NCI-H1417 (cell line): ENCODE data around the gene RASL11B.

Experiments
- DNase-seq, 3 experiments: peaks; one replicate each; lab custom pipeline; 2025; lab: John Stamatoyannopoulos, UW

Gene RASL11B

GRCh38 chr4:52873861-52874343 lies 11.8 kb downstream of the RASL11B start:
- DNase-seq = no peak

GRCh38 chr4:52874948-52875347 lies 12.8 kb downstream of the RASL11B start:
- no peak for DNase-seq

DNA sequence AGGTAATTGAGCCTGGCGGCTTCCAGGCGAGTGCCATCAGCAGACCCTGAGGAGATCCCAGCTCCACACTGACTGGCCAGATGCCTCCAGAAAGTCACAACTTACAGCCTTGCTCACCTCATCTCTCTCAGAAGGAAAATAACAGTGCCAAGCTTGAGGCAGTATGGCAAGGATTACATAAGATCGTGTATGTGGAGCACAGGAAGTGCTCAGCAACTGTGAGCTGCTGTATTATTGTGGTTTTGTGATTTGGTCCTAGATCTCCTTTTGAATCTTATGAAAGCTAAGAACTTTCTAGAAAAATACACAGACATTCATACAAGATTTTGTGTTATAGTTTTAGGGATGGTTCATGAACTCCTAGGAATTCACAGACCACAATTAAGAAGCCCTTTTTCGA lies 14.0 kb downstream of the RASL11B start:
- no peak for DNase-seq

- DNase-seq = no peak
These were observed 14.9 kb downstream of the RASL11B start for GRCh38 chr4:52877036-52877435.

DNA sequence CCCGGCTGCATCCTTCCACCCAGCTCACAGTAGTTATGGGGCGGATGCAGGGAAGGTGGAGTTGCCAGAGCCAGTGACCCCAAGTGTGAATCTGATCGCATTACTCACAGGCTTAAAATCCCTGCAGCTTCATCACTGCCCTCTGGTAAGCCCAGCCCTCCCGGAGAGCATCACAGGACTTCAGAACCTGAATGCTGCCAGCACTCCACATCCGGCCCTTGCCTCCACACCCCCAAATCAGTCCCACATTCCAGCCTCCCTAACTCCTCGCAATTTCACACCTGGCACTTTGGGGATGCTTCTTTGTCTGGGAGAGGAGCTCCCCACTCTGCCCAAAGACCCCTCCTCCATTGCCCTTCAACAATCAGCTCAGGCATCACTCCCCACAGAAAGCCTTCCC lies 15.6 kb downstream of the RASL11B start:
- DNase-seq = no peak

- DNase-seq = no peak
These were observed 17.4 kb downstream of the RASL11B start for GRCh38 chr4:52879471-52879870.

GRCh38 chr4:52880994-52881393 lies 18.9 kb downstream of the RASL11B start:
- no peak for DNase-seq

GRCh38 chr4:52883183-52883621 lies 21.1 kb downstream of the RASL11B start:
- no peak for DNase-seq

DNA sequence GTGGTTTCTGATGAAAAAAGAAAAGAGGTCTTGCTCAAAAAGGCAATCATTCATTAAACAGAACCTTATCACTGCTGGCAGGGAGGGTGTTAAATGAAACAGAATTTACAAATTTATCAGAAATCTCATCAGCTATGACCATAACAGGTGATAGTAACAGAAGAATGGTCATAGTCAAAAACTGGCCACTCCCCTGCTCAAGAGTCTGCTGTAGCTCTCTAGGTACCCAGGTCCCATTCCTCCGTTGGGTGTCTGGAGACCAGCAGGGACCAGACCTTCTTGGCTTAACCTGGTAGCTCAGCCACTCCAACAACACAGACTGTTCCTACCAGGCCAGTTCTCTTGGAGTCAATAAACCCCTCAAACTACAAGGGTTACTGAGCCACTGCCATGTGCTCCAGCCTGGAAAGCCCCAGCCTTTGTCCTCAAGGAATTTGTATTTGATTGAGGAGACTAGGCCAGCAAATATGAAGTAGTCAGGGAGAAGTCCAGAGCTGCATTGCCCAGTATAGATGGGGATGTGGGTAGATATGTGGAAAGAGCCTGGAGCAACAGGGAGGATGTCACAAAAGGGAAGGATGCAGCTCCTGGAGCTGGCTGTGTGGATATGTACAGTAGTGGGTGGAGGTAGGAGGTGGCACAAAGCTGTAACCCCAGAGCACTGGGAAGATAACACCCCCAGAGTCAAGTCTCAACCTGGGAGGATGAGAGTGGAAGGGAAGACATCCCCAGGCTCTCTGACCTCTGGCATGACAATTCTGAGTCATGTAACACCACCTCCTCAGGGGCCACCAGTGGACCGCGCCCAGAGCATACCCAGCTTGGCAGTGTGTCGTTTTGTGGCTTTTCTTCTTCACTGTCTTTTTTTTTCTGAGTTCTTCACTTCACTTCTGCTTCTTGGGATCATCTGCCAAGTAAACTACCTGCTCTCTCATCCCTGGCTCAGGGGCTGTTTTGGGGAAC lies 21.9 kb downstream of the RASL11B start:
- DNase-seq = no peak

GRCh38 chr4:52884994-52885393 lies 22.9 kb downstream of the RASL11B start:
- no peak for DNase-seq

DNA sequence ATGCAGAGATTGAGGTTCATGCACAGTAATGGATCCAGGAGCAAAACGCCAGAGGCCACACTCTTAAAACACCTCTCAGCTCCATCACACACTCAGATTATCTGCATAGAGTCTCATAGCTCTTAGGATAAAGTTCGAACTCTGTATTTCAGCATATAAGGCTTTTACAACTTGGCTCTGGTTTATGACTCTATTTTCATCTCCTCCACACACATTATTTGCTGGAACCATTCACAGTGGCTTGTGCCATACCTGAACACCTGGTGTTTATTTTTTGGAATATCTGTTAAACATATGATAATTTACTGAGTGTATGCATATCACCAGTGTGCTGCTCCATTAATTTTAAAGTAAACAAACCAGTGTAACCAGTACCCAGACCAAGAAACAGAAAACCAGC lies 27.2 kb downstream of the RASL11B start:
- peak in 1 of 3 experiments; percentile 26 for DNase-seq

DNA sequence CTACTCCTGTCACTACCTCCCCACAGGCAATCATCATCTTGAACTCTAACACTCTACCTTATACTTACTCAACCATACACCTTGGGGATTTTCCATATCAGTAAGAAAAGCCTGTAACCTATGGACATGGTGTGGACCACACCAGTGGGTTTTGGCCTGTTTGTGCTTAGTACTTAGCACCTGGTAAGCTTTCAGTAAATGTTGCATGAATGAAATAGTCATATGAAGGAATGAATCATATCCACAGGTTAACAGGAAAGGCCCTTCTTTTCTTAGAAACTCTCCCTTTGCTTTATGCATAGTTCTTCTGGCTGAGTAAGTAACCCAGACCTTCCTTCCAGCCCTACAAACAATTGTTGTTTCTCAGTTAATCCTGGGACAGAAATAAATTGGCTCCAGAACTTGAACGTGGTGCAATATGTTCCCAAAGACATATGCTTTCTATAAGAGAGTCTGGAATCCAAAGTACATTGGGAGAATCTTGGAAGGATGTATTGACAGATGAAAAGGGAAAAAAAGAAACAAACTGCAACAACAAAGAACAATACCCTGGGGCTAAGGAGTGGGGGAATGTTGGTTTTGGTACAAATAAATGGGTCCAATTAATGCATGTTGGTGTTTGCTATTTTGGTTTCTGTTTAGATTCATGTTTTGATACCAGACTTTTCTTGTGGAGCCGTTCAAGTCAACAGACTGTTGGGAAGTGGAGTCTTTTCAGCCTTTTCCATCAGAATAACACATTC lies 27.8 kb downstream of the RASL11B start:
- no peak for DNase-seq

DNA sequence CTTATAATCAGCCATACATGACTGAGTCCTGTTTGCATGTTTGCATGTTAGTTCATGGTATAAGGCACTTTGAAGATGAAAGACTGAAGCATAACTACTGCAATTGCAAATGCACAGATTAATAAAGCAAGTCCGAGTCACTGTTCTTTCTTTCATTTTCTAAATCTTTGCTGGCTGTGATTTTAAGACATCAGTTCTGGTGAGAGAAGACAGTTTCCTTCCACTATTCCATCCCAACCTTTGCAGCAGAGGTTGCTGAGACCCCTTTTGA lies 28.3 kb downstream of the RASL11B start:
- DNase-seq = no peak

- DNase-seq = no peak
These were observed 29.6 kb downstream of the RASL11B start for GRCh38 chr4:52891743-52892142.

- no peak for DNase-seq
These were observed 30.8 kb downstream of the RASL11B start for GRCh38 chr4:52892880-52893279.

GRCh38 chr4:52894443-52894842 lies 32.3 kb downstream of the RASL11B start:
- DNase-seq = no peak

- DNase-seq = no peak
These were observed 41.2 kb downstream of the RASL11B start for GRCh38 chr4:52903273-52903672.

DNA sequence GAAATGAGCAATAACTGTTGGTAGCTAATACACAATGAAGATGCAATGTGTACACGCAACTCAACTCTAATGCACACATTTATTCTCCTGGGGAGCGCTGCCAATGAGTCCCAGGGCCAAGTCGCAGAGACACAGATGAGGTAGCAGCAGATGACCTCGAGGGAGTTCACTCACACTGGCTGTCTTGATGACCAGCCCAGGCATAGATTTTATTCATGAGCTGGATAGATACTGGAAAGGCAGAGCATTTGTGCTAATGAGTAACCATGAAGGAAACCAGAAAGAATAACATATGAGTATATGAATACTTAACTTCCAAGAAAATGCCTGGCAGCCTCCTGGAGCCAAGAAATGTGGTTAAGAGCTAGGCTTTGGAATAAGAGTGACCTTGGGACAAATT lies 42.3 kb downstream of the RASL11B start:
- DNase-seq = no peak

GRCh38 chr4:52907510-52907909 lies 45.4 kb downstream of the RASL11B start:
- DNase-seq = no peak

DNA sequence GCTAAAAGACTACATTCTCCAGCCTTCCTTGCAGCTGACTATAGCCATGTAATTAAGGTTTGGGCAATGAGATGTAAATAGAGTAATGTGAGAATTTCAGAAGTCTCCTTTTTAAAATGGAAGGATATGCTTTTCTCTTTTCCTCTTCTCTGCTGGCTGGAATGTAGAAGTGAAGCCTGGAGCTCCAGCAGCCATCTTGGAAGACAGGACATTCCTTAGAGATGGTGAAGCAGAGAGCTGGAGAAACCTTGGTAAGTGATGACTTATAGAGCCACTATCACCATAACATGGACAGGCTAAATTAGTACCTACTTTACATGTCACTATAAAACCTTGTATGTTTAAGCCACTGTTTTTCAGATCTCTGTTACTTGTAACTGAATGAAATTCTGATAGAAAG lies 48.0 kb downstream of the RASL11B start:
- no peak for DNase-seq

- peak; percentile 31 to 89 (median 63) for DNase-seq
These were observed 49.7 kb downstream of the RASL11B start for GRCh38 chr4:52911684-52912294.

DNA sequence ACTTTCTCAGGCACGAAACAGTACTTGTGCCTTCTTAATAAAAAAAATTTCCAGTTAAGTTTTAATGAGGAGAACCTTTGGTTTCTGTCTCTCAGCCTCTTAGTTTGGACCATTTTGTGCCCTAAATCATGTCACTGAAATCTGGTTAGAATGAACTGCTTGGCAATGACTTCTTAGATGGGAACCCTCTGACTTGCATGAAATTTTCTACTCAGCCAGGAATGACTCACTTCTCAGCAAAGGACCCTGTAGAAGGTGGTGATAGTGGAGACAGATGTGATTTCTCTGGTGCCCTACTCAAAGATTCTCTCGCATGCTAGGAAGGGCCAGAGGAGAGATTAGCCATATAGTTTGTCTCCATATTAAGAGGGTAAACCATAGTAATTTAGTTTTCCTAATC lies 50.5 kb downstream of the RASL11B start:
- no peak for DNase-seq
